Gastroesophageal sphincter (tissue), 4 donors: Measurements from ENCODE around the gene WDR44. TPM values are rescaled to one million over a fixed set of nuclear protein-coding genes. Genes with fewer than 3 reads are reported as not detected.

ENCODE experiments used
- ATAC-seq: fragments of 150-250 bp; one replicate; pipeline ENCODE4 v1.9.1; 2016; ENCODE audit warnings: mild to moderate bottlenecking, moderate library complexity
- H3K27ac ChIP-seq, 4 donors: fragments of 200-600 bp; sonication (generic) in 3 of 4; 1 replicate in 3 of 4; 2 replicates in 1 of 4; pipeline ENCODE4 v1.5.1; 2016 to 2019
- H3K27me3 ChIP-seq: fragments of 200-600 bp; sonication (generic); one replicate; pipeline ENCODE4 v1.5.1; 2019
- H3K36me3 ChIP-seq, 2 donors: fragments of 200-600 bp; sonication (generic); one replicate each; pipeline ENCODE4 v1.5.1; 2019; ENCODE audit warnings: control low read depth in 1 of 2
- H3K4me1 ChIP-seq, 3 donors: fragments of 200-600 bp; sonication (generic); 1 replicate in 2 of 3; 2 replicates in 1 of 3; pipeline ENCODE4 v1.5.1; 2016 to 2019; ENCODE audit warnings: control low read depth in 2 of 3
- H3K4me3 ChIP-seq, 2 donors: fragments of 200-600 bp; sonication (generic); one replicate each; pipeline ENCODE4 v1.5.1; 2019; ENCODE audit warnings: mild to moderate bottlenecking in 1 of 2, moderate library complexity in 1 of 2
- H3K9me3 ChIP-seq, 3 donors: fragments of 200-600 bp; sonication (generic); one replicate each; pipeline ENCODE4 v1.5.1; 2017 to 2019; ENCODE audit warnings: control low read depth in 2 of 3
- EP300 ChIP-seq: sonication (generic); formaldehyde crosslinking; IDR thresholded peaks from one replicate; pipeline ENCODE4 v1.6.1; 2017; ENCODE audit warnings: antibody characterized with exemption, mild to moderate bottlenecking
- POLR2A ChIP-seq, 2 donors: fragments of 450-650 bp; IDR thresholded peaks; one replicate each; pipeline ENCODE4 v1.6.1; 2017; ENCODE audit warnings: antibody characterized with exemption in 2 of 2, mild to moderate bottlenecking in 2 of 2, moderate library complexity in 1 of 2
- POLR2AphosphoS5 ChIP-seq: sonication (generic); formaldehyde crosslinking; IDR thresholded peaks from one replicate; pipeline ENCODE4 v1.6.1; 2017; ENCODE audit warnings: antibody characterized with exemption
- WGBS, 2 donors: methylation state at CpG; one replicate each; pipeline ENCODE4 v1.1.5; 2018; ENCODE audit warnings: low coverage in 1 of 2; 5-methylcytosine and 5-hydroxymethylcytosine counted together
- total RNA-seq, 4 donors: library from RNA; depleted of rRNA; stranded (reverse); fragments of >200 nt; gene quantifications; one replicate each; pipeline ENCODE4 v1.1.0, GENCODE V29; 2016
- TF ChIP-seq, protein P1 (sequence below), 4 experiments: fragments of 200-600 bp in 2 of 4; fragments of 450-650 bp in 2 of 4; sonication (generic) in 1 of 4; IDR thresholded peaks; one replicate each; pipeline ENCODE4 v1.5.1; 2017 to 2019; ENCODE audit warnings: antibody characterized with exemption in 4 of 4, mild to moderate bottlenecking in 2 of 4, moderate library complexity in 2 of 4

The WDR44 gene
- total RNA-seq, 4 donors from 2014 or later: 26.4 to 35.3 (median 33.3) TPM

DNA sequence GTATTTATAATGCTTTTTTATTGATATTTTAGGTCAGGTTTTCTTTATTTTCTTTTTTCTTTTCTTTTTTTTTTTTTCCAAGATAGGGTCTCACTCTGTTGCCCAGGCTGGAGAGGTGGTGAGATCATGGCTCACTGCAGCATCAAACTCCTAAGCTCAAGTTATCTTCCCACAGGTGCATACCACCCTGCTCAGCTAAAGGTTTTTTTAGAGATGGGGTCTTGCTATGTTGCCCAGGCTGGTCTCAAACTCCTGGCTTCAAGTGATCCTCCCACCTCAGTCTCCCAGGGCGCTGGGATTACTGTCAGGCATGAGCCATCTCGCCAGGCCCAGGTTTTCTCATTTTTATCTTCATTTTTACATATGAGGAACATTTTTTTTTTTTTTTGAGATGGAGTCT is 3.3 kb downstream of the WDR44 start:
- Histone ChIP-seq H3K9me3 (no peaks in the 10 kb centered on the region), H3K27me3 (no peaks in the 10 kb centered on the region), H3K36me3 (no peaks in the 10 kb centered on the region), H3K4me3 (no peak overlapping the region), H3K27ac (no peak overlapping the region), H3K4me1 (peaks cover 0 to 60% (median 0%) of the 10 kb centered on the region in 3 donors)
- TF ChIP-seq EP300 (no peak), POLR2A (IDR thresholded peaks at IDR 0.05) (no peak), POLR2AphosphoS5 (no peak)
- TF ChIP-seq, protein P1, sequence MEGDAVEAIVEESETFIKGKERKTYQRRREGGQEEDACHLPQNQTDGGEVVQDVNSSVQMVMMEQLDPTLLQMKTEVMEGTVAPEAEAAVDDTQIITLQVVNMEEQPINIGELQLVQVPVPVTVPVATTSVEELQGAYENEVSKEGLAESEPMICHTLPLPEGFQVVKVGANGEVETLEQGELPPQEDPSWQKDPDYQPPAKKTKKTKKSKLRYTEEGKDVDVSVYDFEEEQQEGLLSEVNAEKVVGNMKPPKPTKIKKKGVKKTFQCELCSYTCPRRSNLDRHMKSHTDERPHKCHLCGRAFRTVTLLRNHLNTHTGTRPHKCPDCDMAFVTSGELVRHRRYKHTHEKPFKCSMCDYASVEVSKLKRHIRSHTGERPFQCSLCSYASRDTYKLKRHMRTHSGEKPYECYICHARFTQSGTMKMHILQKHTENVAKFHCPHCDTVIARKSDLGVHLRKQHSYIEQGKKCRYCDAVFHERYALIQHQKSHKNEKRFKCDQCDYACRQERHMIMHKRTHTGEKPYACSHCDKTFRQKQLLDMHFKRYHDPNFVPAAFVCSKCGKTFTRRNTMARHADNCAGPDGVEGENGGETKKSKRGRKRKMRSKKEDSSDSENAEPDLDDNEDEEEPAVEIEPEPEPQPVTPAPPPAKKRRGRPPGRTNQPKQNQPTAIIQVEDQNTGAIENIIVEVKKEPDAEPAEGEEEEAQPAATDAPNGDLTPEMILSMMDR (IDR thresholded peaks at IDR 0.05): no peak
- WGBS, 2 donors: 90 to 100% methylated on average over 2 of the region's 2 CpGs
- ATAC-seq: no peak

DNA sequence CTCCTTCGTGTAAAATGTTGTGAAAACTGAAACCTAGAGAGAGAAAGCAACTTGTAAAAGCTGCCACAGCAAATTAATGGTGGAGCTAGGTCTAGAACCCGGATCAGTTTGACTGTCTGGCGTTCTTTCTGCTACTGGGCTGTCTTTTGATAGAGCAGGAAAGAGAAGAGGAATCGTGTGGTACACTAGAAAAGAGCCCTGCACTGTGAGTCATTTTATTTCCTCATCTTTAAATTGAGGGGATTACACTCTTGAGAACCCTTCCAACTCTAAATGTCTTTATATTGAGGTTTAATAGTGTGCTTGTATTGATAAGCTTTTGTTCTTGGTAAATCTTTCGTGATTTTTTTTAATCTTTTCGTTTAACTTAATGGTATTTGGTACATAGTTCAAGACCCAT is 4.3 kb downstream of the WDR44 start:
- ATAC-seq: no peak
- no peaks in the 10 kb centered on the region for H3K27me3 ChIP-seq
- H3K27ac ChIP-seq: peak overlapping the region in 3 of 4 donors; percentile 4 to 26 (median 14)
- WGBS, 2 donors: 28 to 30% methylated on average over 5 of the region's 6 CpGs
- no peaks in the 10 kb centered on the region for H3K36me3 ChIP-seq
- TF ChIP-seq POLR2AphosphoS5: no peak
- TF ChIP-seq, protein P1 (IDR thresholded peaks at IDR 0.05): no peak
- TF ChIP-seq POLR2A (IDR thresholded peaks at IDR 0.05): no peak
- no peak for TF ChIP-seq EP300
- H3K9me3 ChIP-seq: no peaks in the 10 kb centered on the region
- no peak overlapping the region for H3K4me3 ChIP-seq
- peaks cover 0 to 63% (median 0%) of the 10 kb centered on the region in 3 donors for H3K4me1 ChIP-seq

DNA sequence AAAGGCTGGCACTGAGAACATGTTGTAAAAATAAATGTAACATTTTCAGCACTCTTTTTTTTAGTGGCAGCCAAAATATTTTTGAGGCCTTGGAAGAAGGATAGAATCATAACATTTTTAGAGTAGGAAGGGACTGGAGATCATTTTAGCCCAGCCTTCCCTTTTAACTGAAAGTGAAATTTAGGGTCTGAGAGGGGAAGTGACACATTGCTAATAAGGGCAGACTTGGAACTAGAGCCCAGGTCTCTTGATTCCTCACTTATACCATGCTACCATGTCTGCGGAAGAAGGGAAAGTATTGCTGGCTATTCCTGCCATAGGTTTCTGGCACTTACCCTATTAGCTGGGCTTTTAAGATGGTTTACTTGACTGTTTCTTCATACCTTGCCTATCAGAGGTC is 4.8 kb downstream of the WDR44 start:
- TF ChIP-seq, protein P1 (IDR thresholded peaks at IDR 0.05): no peak
- TF ChIP-seq POLR2AphosphoS5: no peak
- TF ChIP-seq POLR2A (IDR thresholded peaks at IDR 0.05): no peak
- TF ChIP-seq EP300: no peak
- Histone ChIP-seq H3K4me1 (peaks cover 0 to 68% (median 0%) of the 10 kb centered on the region in 3 donors), H3K27me3 (no peaks in the 10 kb centered on the region), H3K4me3 (no peak overlapping the region), H3K36me3 (no peaks in the 10 kb centered on the region), H3K27ac (peak overlapping the region in 1 of 4 donors; percentile 4), H3K9me3 (no peaks in the 10 kb centered on the region)
- 71 to 90% methylated on average over 1 of the region's 1 CpG for WGBS, 2 donors
- no peak for ATAC-seq

DNA sequence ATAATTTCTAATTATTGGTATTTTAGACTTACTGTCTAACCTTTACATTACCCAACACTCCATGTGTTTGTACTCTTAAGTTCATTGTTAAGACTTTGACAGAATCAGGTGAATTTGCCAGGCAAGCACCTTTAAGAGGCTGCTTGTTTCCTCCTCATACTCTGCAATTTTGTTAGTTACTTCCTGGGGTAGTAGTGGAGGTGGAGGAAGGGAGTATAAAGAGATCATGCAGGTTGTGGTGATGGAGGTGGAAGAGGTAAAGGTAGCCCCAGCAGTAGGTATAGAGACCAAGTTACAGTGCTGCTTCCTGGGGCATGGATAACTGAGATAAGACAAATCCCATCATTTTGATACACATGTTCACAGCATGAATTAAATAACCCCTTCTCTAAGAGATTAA is 6.7 kb downstream of the WDR44 start:
- Histone ChIP-seq H3K36me3 (no peaks in the 10 kb centered on the region), H3K4me1 (peaks cover 0 to 78% (median 0%) of the 10 kb centered on the region in 3 donors), H3K27me3 (no peaks in the 10 kb centered on the region), H3K27ac (no peak overlapping the region), H3K9me3 (no peaks in the 10 kb centered on the region), H3K4me3 (no peak overlapping the region)
- TF ChIP-seq POLR2A (IDR thresholded peaks at IDR 0.05) (no peak), EP300 (no peak), POLR2AphosphoS5 (no peak)
- TF ChIP-seq, protein P1 (IDR thresholded peaks at IDR 0.05): no peak
- ATAC-seq: no peak

DNA sequence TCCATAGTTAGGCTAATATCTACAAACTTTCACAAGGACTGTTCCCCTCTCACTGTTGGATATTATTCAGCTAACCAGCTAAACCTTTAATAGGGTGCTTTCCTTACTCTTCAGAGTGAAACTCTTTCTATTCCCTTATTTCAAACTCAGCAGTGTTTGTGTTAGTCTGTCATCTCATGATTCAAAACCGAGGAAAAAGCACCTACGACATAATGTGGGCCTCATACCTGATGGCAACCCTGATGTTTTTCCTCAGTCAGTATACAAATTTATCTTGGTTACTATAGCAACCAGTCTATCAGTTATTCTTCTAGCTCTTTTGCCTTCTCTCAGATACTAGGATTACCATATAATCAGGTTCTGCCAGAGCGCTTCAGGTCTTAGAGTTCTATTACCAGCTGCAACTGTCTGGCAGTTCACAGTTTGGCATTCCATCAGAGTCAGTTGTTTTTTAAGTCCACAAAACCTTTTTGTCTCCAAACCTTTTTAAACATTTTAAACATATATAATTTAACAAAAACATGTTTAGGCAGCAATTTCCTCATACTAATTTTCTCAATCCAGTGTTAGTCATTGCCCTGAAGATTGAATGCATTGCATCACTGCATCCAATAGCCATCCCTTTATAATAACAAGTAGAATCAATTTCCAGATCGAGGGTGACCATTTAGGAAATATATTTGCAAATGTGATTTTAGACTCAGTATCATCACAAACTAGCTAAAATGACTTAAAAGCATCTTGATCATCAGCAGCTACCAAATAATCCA is 7.4 kb downstream of the WDR44 start:
- H3K4me1 ChIP-seq: peaks cover 0 to 72% (median 0%) of the 10 kb centered on the region in 3 donors

More for the DNA sequence above, 7.4 kb downstream of the WDR44 start:
- Histone ChIP-seq H3K4me3 (no peak overlapping the region), H3K27ac (no peak overlapping the region), H3K27me3 (no peaks in the 10 kb centered on the region), H3K36me3 (no peaks in the 10 kb centered on the region), H3K9me3 (no peaks in the 10 kb centered on the region)
- WGBS, 2 donors: 42 to 70% methylated on average over 3 to 4 of the region's 4 CpGs
- ATAC-seq: no peak
- TF ChIP-seq, protein P1 (IDR thresholded peaks at IDR 0.05): no peak
- TF ChIP-seq POLR2A (IDR thresholded peaks at IDR 0.05): no peak
- no peak for TF ChIP-seq POLR2AphosphoS5
